Activated effector memory CD4-positive, alpha-beta T cell treated with anti-CD3 and anti-CD28 coated beads, Interleukin-2, amount 50 U/mL, for 16 hours (primary cell): Measurements from ENCODE around the gene CIAO2A.
A peak's percentile ranks its signal among the peaks of the same experiment; 100 is the strongest.
"Not testable (repeated sequence)": the region's sequence is repeated elsewhere in the genome, so short reads cannot be mapped to it uniquely, and the experiment has no call there.

ENCODE experiments used
- DNase-seq: peaks from one replicate; pipeline ENCODE4 v3.0.0-alpha.2; 2020

Gene CIAO2A

GRCh38 chr15:64093627-64094417 lies at the start of gene CIAO2A:
Gene CIAO2A, minus strand, starts transcription at chr15:64093838. Its CDS starts 70 bp downstream, at chr15:64093768.
- peak; percentile 96 for DNase-seq

- no peak for DNase-seq
These were observed 49.6 kb upstream of the CIAO2A start for GRCh38 chr15:64143276-64143675.

GRCh38 chr15:64141798-64142512 lies 48.3 kb upstream of the CIAO2A start:
- no peak for DNase-seq

GRCh38 chr15:64138331-64138941 lies 44.8 kb upstream of the CIAO2A start:
- peak; percentile 59 for DNase-seq

GRCh38 chr15:64137226-64137833 lies 43.7 kb upstream of the CIAO2A start:
- no peak for DNase-seq

- DNase-seq: no peak
These were observed 42.7 kb upstream of the CIAO2A start for GRCh38 chr15:64136347-64136746.

- no peak for DNase-seq
These were observed 40.7 kb upstream of the CIAO2A start for GRCh38 chr15:64134345-64134829.

- no peak for DNase-seq
These were observed 40.1 kb upstream of the CIAO2A start for GRCh38 chr15:64133623-64134344.

GRCh38 chr15:64132217-64132616 lies 38.6 kb upstream of the CIAO2A start:
- DNase-seq: no peak

GRCh38 chr15:64131547-64131946 lies 37.9 kb upstream of the CIAO2A start:
- no peak for DNase-seq

- no peak for DNase-seq
These were observed 36.5 kb upstream of the CIAO2A start for GRCh38 chr15:64130159-64130558.

- no peak for DNase-seq
These were observed 34.1 kb upstream of the CIAO2A start for GRCh38 chr15:64127521-64128270.

- no peak for DNase-seq
These were observed 32.3 kb upstream of the CIAO2A start for GRCh38 chr15:64125978-64126377.

GRCh38 chr15:64122936-64123351 lies 29.3 kb upstream of the CIAO2A start:
- no peak for DNase-seq

- no peak for DNase-seq
These were observed 28.8 kb upstream of the CIAO2A start for GRCh38 chr15:64122444-64122843.

- no peak for DNase-seq
These were observed 28.0 kb upstream of the CIAO2A start for GRCh38 chr15:64121614-64122013.

- DNase-seq: not testable (repeated sequence)
These were observed 26.7 kb upstream of the CIAO2A start for GRCh38 chr15:64120322-64120721.

- DNase-seq: no peak
These were observed 24.3 kb upstream of the CIAO2A start for GRCh38 chr15:64117759-64118487.

GRCh38 chr15:64112904-64113303 lies 19.3 kb upstream of the CIAO2A start:
- DNase-seq: no peak

- DNase-seq: no peak
These were observed 18.6 kb upstream of the CIAO2A start for GRCh38 chr15:64112073-64112772.
